Endodermal cell (in vitro differentiated cells): ENCODE data around the gene TTC28. TPM values are rescaled to one million over a fixed set of nuclear protein-coding genes. Genes with fewer than 3 reads are reported as not detected.

Experiments
- DNase-seq: peaks from one replicate; pipeline ENCODE4 v3.0.0-alpha.2; 2017
- H3K27ac ChIP-seq: 2 replicates; pipeline ENCODE4 v1.5.1; 2013; ENCODE audit warnings: mild to moderate bottlenecking, low read depth, low read length, moderate library complexity
- H3K27me3 ChIP-seq: 2 replicates; pipeline ENCODE4 v1.6.1; 2013; ENCODE audit warnings: mild to moderate bottlenecking, low read length, moderate library complexity; ENCODE audit not compliant: insufficient read depth, control insufficient read depth, poor library complexity, severe bottlenecking
- H3K36me3 ChIP-seq: 2 replicates; pipeline ENCODE4 v1.7.0; 2013; ENCODE audit warnings: mild to moderate bottlenecking, low read length, moderate library complexity; ENCODE audit not compliant: control insufficient read depth, insufficient read depth
- H3K4me1 ChIP-seq: one replicate; pipeline ENCODE4 v1.7.0; 2013; ENCODE audit warnings: low read length; ENCODE audit not compliant: control insufficient read depth, insufficient read depth
- H3K4me3 ChIP-seq: 2 replicates; pipeline ENCODE4 v1.5.1; 2013; ENCODE audit warnings: mild to moderate bottlenecking, low read length, moderate library complexity
- H3K9ac ChIP-seq: 2 replicates; pipeline ENCODE4 v1.6.1; 2013; ENCODE audit warnings: mild to moderate bottlenecking, low read length, moderate library complexity; ENCODE audit not compliant: poor library complexity, severe bottlenecking; ENCODE audit errors: extremely low read depth
- H3K9me3 ChIP-seq: 2 replicates; pipeline ENCODE4 v1.6.1; 2013; ENCODE audit warnings: mild to moderate bottlenecking, low read length, moderate library complexity; ENCODE audit not compliant: control insufficient read depth
- H3K27ac Mint-ChIP-seq: 2 replicates; pipeline ENCODE4 v1.8.0; 2020; ENCODE audit warnings: mixed read lengths
- H3K27me3 Mint-ChIP-seq: 2 replicates; pipeline ENCODE4 v1.8.0; 2021; ENCODE audit warnings: mild to moderate bottlenecking, mixed read lengths; ENCODE audit not compliant: insufficient read depth
- H3K36me3 Mint-ChIP-seq: 2 replicates; pipeline ENCODE4 v1.8.0; 2020; ENCODE audit warnings: low read depth, mixed read lengths
- H3K4me1 Mint-ChIP-seq: 2 replicates; pipeline ENCODE4 v1.8.0; 2020; ENCODE audit warnings: mixed read lengths
- H3K4me3 Mint-ChIP-seq: 2 replicates; pipeline ENCODE4 v1.8.0; 2020; ENCODE audit warnings: mild to moderate bottlenecking, moderate library complexity, mixed read lengths
- H3K9me3 Mint-ChIP-seq: 2 replicates; pipeline ENCODE4 v1.8.0; 2020; ENCODE audit warnings: mild to moderate bottlenecking, mixed read lengths
- CTCF ChIP-seq: fragments of 200-600 bp; sonication (generic); conservative IDR thresholded peaks from 2 replicates; pipeline ENCODE4 v1.5.0; 2021; ENCODE audit warnings: antibody characterized with exemption, mild to moderate bottlenecking
- WGBS, 2 experiments: methylation state at CpG; one replicate each; pipeline versions ENCODE4 v1.1.5 to v1.1.7; 2013; ENCODE audit warnings: missing lambda C conversion rate in 2 of 2, mixed read lengths in 1 of 2; ENCODE audit not compliant: insufficient coverage in 1 of 2, insufficient read length in 1 of 2; 5-methylcytosine and 5-hydroxymethylcytosine counted together
- total RNA-seq, 2 donors: library from RNA; stranded (reverse); fragmentation: NEBNext Ultra II Directional in 1 of 2; extraction: Animal tissue kit (Norgen Biotek cat#: 25700) in 1 of 2; gene quantifications; 2 replicates in 1 of 2; 3 replicates in 1 of 2; pipeline ENCODE4 v1.2.1, GENCODE V29; 2021

The TTC28 gene
- total RNA-seq, 2 donors from 2014 or later, result 28.6 to 34.0 TPM

GRCh38 chr22:28148816-28149465 lies 530.7 kb downstream of the TTC28 start:
- peaks cover 5% of the 10 kb centered on the region for H3K4me1 Mint-ChIP-seq
- no peaks in the 10 kb centered on the region for H3K27me3 Mint-ChIP-seq
- H3K27ac ChIP-seq, result no peak overlapping the region
- H3K36me3 Mint-ChIP-seq, result no peaks in the 10 kb centered on the region
- DNase-seq, result no peak
- no peaks in the 10 kb centered on the region for H3K9me3 ChIP-seq
- H3K4me3 Mint-ChIP-seq, result no peak overlapping the region
- H3K4me1 ChIP-seq, result no peaks in the 10 kb centered on the region
- H3K4me3 ChIP-seq, result no peak overlapping the region
- no peak overlapping the region for H3K9ac ChIP-seq
- H3K36me3 ChIP-seq, result no peaks in the 10 kb centered on the region
- H3K27ac Mint-ChIP-seq, result no peak overlapping the region
- WGBS, 2 experiments, result 90 to 100% methylated on average over 4 to 6 of the region's 6 CpGs
- no peaks in the 10 kb centered on the region for H3K27me3 ChIP-seq
- H3K9me3 Mint-ChIP-seq, result no peaks in the 10 kb centered on the region
- no peak for TF ChIP-seq CTCF

DNA sequence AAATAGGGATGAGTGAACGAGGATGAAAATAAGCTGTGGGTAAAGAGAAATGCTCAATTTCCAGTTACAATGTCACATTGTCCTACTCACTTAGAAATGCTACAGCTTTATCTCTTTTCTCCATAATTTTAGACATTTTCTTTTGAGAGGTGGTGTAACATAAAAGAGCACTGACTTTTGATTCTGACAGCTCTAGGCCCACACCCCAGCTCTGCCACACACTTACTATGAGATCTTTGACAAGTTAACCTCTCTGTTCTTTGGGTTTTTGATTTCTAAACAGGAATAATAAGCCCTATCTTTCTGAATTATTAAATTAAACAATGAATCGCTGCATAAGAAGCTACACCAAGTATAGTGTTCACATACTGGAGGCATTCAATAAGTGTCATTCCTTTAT lies 532.2 kb downstream of the TTC28 start:
- no peaks in the 10 kb centered on the region for H3K9me3 Mint-ChIP-seq
- DNase-seq, result no peak
- TF ChIP-seq CTCF, result no peak
- H3K27ac Mint-ChIP-seq, result no peak overlapping the region
- 89% methylated on average over 1 of the region's 2 CpGs; no CpG with 5 or more reads in 1 of the 2 experiments for WGBS, 2 experiments
- peaks cover 5% of the 10 kb centered on the region for H3K4me1 Mint-ChIP-seq
- no peaks in the 10 kb centered on the region for H3K4me1 ChIP-seq
- no peak overlapping the region for H3K27ac ChIP-seq
- H3K9ac ChIP-seq, result no peak overlapping the region
- no peaks in the 10 kb centered on the region for H3K36me3 Mint-ChIP-seq
- no peaks in the 10 kb centered on the region for H3K9me3 ChIP-seq
- H3K4me3 ChIP-seq, result no peak overlapping the region
- no peaks in the 10 kb centered on the region for H3K27me3 Mint-ChIP-seq
- no peak overlapping the region for H3K4me3 Mint-ChIP-seq
- H3K36me3 ChIP-seq, result no peaks in the 10 kb centered on the region
- H3K27me3 ChIP-seq, result no peaks in the 10 kb centered on the region

- no peaks in the 10 kb centered on the region for H3K9me3 ChIP-seq
- no peak overlapping the region for H3K4me3 Mint-ChIP-seq
- TF ChIP-seq CTCF, result no peak
- H3K27ac Mint-ChIP-seq, result no peak overlapping the region
- no peaks in the 10 kb centered on the region for H3K27me3 ChIP-seq
- H3K4me1 Mint-ChIP-seq, result peaks cover 5% of the 10 kb centered on the region
- H3K27me3 Mint-ChIP-seq, result no peaks in the 10 kb centered on the region
- DNase-seq, result no peak
- no peak overlapping the region for H3K9ac ChIP-seq
- H3K36me3 Mint-ChIP-seq, result no peaks in the 10 kb centered on the region
- H3K4me1 ChIP-seq, result no peaks in the 10 kb centered on the region
- no peak overlapping the region for H3K4me3 ChIP-seq
- no peaks in the 10 kb centered on the region for H3K9me3 Mint-ChIP-seq
- H3K36me3 ChIP-seq, result no peaks in the 10 kb centered on the region
- no peak overlapping the region for H3K27ac ChIP-seq
- WGBS, 2 experiments, result 88 to 100% methylated on average over 2 to 5 of the region's 5 CpGs
Observed at GRCh38 chr22:28146401-28147314, 533.0 kb downstream of the TTC28 start.
